SK-N-SH (cell line): ENCODE results near the gene ZNF217. TPM values are rescaled to one million over a fixed set of nuclear protein-coding genes. Genes with fewer than 3 reads are reported as not detected.

Source experiments
- CTCF ChIA-PET: fragments of 300-600, 350-600 bp; formaldehyde crosslinking; extraction: SDS; loops from one replicate; lab custom pipeline; 2021; lab: Yijun Ruan, JAX
- POLR2A ChIA-PET: fragments of 350-600 bp; sonication (Branson Sonifier 250); formaldehyde crosslinking; extraction: SDS; loops from one replicate; lab custom pipeline; 2020; ENCODE audit warnings: antibody characterized with exemption, inconsistent platforms; lab: Yijun Ruan, JAX
- DNase-seq: peaks from one replicate; pipeline ENCODE4 v3.0.0; 2012
- H2AFZ ChIP-seq: fragments of 200-600 bp; sonication (generic); 2 replicates; pipeline ENCODE4 v1.8.1; 2016; ENCODE audit warnings: antibody characterized with exemption, mild to moderate bottlenecking, low read depth
- H3F3A ChIP-seq: fragments of 200-600 bp; sonication (generic); replicated peaks from 2 replicates; pipeline ENCODE3; 2016; ENCODE audit warnings: antibody characterized with exemption, mild to moderate bottlenecking; ENCODE audit not compliant: insufficient read depth
- H3K27ac ChIP-seq, 2 experiments: fragments of 200-500 bp in 1 of 2; fragments of 200-600 bp in 1 of 2; sonication (Bioruptor generic) in 1 of 2; sonication (generic), shearing (Covaris generic) in 1 of 2; 2 replicates each; pipeline versions ENCODE4 v1.5.1 to v1.6.1; 2014 to 2016; ENCODE audit warnings: low read depth in 2 of 2, inconsistent platforms in 1 of 2, low read length in 1 of 2, mild to moderate bottlenecking in 1 of 2, mixed read lengths in 1 of 2
- H3K27me3 ChIP-seq: fragments of 200-600 bp; sonication (generic), shearing (Covaris generic); 2 replicates; pipeline ENCODE4 v1.6.1; 2016; ENCODE audit warnings: mixed run types; ENCODE audit not compliant: insufficient read depth
- H3K36me3 ChIP-seq, 2 experiments: fragments of 200-500 bp in 1 of 2; fragments of 200-600 bp in 1 of 2; sonication (Bioruptor generic) in 1 of 2; sonication (generic) in 1 of 2; replicated peaks in 1 of 2; 2 replicates each; pipeline versions ENCODE3 to v1.5.1; 2014 to 2016; ENCODE audit warnings: low read length in 1 of 2, mild to moderate bottlenecking in 1 of 2; ENCODE audit not compliant: insufficient read depth in 2 of 2, control insufficient read depth in 1 of 2
- H3K4me1 ChIP-seq, 2 experiments: fragments of 200-500 bp in 1 of 2; fragments of 200-600 bp in 1 of 2; sonication (Bioruptor generic) in 1 of 2; sonication (generic), shearing (Covaris generic) in 1 of 2; 2 replicates each; pipeline versions ENCODE4 v1.5.1 to v1.6.1; 2014 to 2016; ENCODE audit warnings: low read depth in 1 of 2, low read length in 1 of 2, mixed run types in 1 of 2; ENCODE audit not compliant: insufficient read depth in 2 of 2, control insufficient read depth in 1 of 2
- H3K4me2 ChIP-seq: fragments of 200-600 bp; sonication (generic), shearing (Covaris generic); 2 replicates; pipeline ENCODE4 v1.6.1; 2017; ENCODE audit warnings: mixed run types
- H3K4me3 ChIP-seq, 2 experiments: fragments of 200-500 bp in 1 of 2; fragments of 200-600 bp in 1 of 2; sonication (Bioruptor generic) in 1 of 2; sonication (generic), shearing (Covaris generic) in 1 of 2; 2 replicates each; pipeline versions ENCODE4 v1.5.1 to v1.8.1; 2014 to 2016; ENCODE audit warnings: low read depth in 2 of 2, inconsistent platforms in 1 of 2, low read length in 1 of 2, mild to moderate bottlenecking in 1 of 2, mixed read lengths in 1 of 2, moderate library complexity in 1 of 2
- H3K79me2 ChIP-seq: fragments of 200-600 bp; sonication (generic); 2 replicates; pipeline ENCODE4 v1.8.1; 2017; ENCODE audit warnings: mild to moderate bottlenecking; ENCODE audit not compliant: insufficient read depth
- H3K9ac ChIP-seq: fragments of 200-600 bp; sonication (generic); 2 replicates; pipeline ENCODE4 v1.6.1; 2017; ENCODE audit warnings: mixed run types
- H3K9me2 ChIP-seq: fragments of 200-600 bp; sonication (generic); 2 replicates; pipeline ENCODE4 v1.6.1; 2017; ENCODE audit warnings: mixed run types
- H3K9me3 ChIP-seq: fragments of 200-600 bp; sonication (generic); 2 replicates; pipeline ENCODE4 v1.6.1; 2017; ENCODE audit warnings: mixed run types, mild to moderate bottlenecking, moderate library complexity
- H4K20me1 ChIP-seq: fragments of 200-600 bp; sonication (generic); 2 replicates; pipeline ENCODE4 v1.6.1; 2017; ENCODE audit warnings: mild to moderate bottlenecking, mixed run types; ENCODE audit not compliant: insufficient read depth
- CHD2 ChIP-seq: fragments of 150-350 bp; IDR thresholded peaks from 2 replicates; pipeline ENCODE4 v1.6.1; 2018; ENCODE audit warnings: low read length; ENCODE audit not compliant: partially characterized antibody
- CTCF ChIP-seq: fragments of 200-600 bp; sonication (generic); IDR thresholded peaks from 2 replicates; pipeline ENCODE4 v1.6.1; 2017; ENCODE audit warnings: antibody characterized with exemption, mild to moderate bottlenecking, moderate library complexity
- ELF1 ChIP-seq: IDR thresholded peaks from 2 replicates; pipeline ENCODE4 v1.4.0; 2012
- EP300 ChIP-seq, 2 experiments: IDR thresholded peaks; 2 replicates each; pipeline versions ENCODE4 v1.4.0 to v1.6.1; 2012; ENCODE audit warnings: borderline replicate concordance in 1 of 2, low read depth in 1 of 2, low read length in 1 of 2
- EZH2phosphoT487 ChIP-seq: fragments of 200-600 bp; sonication (generic); IDR thresholded peaks from 2 replicates; pipeline ENCODE4 v1.6.1; 2017; ENCODE audit warnings: low read depth, mixed run types, mild to moderate bottlenecking, antibody characterized with exemption, moderate library complexity, borderline replicate concordance
- FOSL2 ChIP-seq: IDR thresholded peaks from 2 replicates; pipeline ENCODE4 v1.4.0; 2012; ENCODE audit warnings: low read depth, mild to moderate bottlenecking, moderate library complexity, borderline replicate concordance
- FOXJ3 ChIP-seq: sonication (generic); formaldehyde crosslinking; IDR thresholded peaks from 2 replicates; pipeline ENCODE4 v1.5.1; 2020; ENCODE audit warnings: mild to moderate bottlenecking, missing genetic modification reagents
- GABPA ChIP-seq: IDR thresholded peaks from 2 replicates; pipeline ENCODE4 v1.4.0; 2012; ENCODE audit warnings: low read depth, mild to moderate bottlenecking
- GATA2 ChIP-seq: sonication (generic); formaldehyde crosslinking; IDR thresholded peaks from 2 replicates; pipeline ENCODE4 v1.5.0; 2020; ENCODE audit warnings: mild to moderate bottlenecking, missing genetic modification reagents
- IRF3 ChIP-seq: fragments of 150-350 bp; IDR thresholded peaks from 2 replicates; pipeline ENCODE4 v1.6.1; 2016; ENCODE audit warnings: mild to moderate bottlenecking, low read depth, low read length
- MEF2A ChIP-seq: IDR thresholded peaks from 2 replicates; pipeline ENCODE4 v1.4.0; 2012; ENCODE audit warnings: low read depth, borderline replicate concordance
- NFIC ChIP-seq: IDR thresholded peaks from 2 replicates; pipeline ENCODE4 v1.4.0; 2012; ENCODE audit warnings: borderline replicate concordance
- PBX3 ChIP-seq: IDR thresholded peaks from 2 replicates; pipeline ENCODE4; 2012
- POLR2AphosphoS5 ChIP-seq: IDR thresholded peaks from 2 replicates; pipeline ENCODE4 v1.6.1; 2012; ENCODE audit warnings: low read depth, low read length
- RAD21 ChIP-seq: IDR thresholded peaks from 2 replicates; pipeline ENCODE4 v1.6.1; 2012; ENCODE audit warnings: mild to moderate bottlenecking, low read length
- RFX5 ChIP-seq: IDR thresholded peaks from 2 replicates; pipeline ENCODE4 v1.6.1; 2012; ENCODE audit warnings: mild to moderate bottlenecking, improper control_type of control experiment, low read length
- RXRA ChIP-seq: IDR thresholded peaks from 2 replicates; pipeline ENCODE4 v1.4.0; 2012; ENCODE audit warnings: low read depth, mild to moderate bottlenecking, borderline replicate concordance
- TAF1 ChIP-seq: IDR thresholded peaks from 2 replicates; pipeline ENCODE4 v1.6.1; 2012; ENCODE audit warnings: low read depth, mild to moderate bottlenecking, low read length, moderate library complexity, borderline replicate concordance
- TEAD4 ChIP-seq: IDR thresholded peaks from 2 replicates; pipeline ENCODE4 v1.4.0; 2012; ENCODE audit warnings: mild to moderate bottlenecking, borderline replicate concordance; ENCODE audit not compliant: insufficient read depth
- USF1 ChIP-seq: IDR thresholded peaks from 2 replicates; pipeline ENCODE4 v1.4.0; 2012; ENCODE audit warnings: low read depth, borderline replicate concordance
- USF2 ChIP-seq: fragments of 150-350 bp; IDR thresholded peaks from 2 replicates; pipeline ENCODE4 v1.6.1; 2017; ENCODE audit warnings: antibody characterized with exemption, low read length, low read depth, borderline replicate concordance
- ZBTB33 ChIP-seq: IDR thresholded peaks from 2 replicates; pipeline ENCODE4 v1.4.0; 2012; ENCODE audit warnings: low read depth, borderline replicate concordance
- WGBS: methylation state at CpG from one replicate; pipeline ENCODE4 v1.1.6; 2017; ENCODE audit warnings: low lambda C conversion rate; 5-methylcytosine and 5-hydroxymethylcytosine counted together
- polyA plus RNA-seq, 3 experiments: library from polyadenylated mRNA; depleted of rRNA; stranded (reverse); fragments of >200 nt; gene quantifications; 2 replicates each; pipeline ENCODE4 v1.2.3, GENCODE V29; 2012

The ZNF217 gene
- polyA plus RNA-seq, 1 of the 3 experiments (the other 2 are of a cell fraction) = 6.9 TPM

- H4K20me1 ChIP-seq = no peaks in the 10 kb centered on the region
- H3K9me3 ChIP-seq = no peaks in the 10 kb centered on the region
- ChIA-PET POLR2A (no interaction called here), CTCF (interaction anchor here (1.7 to 2.2 kb wide), 3 partner anchors 10 to 32 kb away, joined by 3 to 6 read pairs (median 6); partner anchors contain the start of gene ZNF217)
- H3K27ac ChIP-seq = peak overlapping the region; percentile 35 to 97
- no peaks in the 10 kb centered on the region for H3K27me3 ChIP-seq
- H3K36me3 ChIP-seq = no peaks in the 10 kb centered on the region
- H2AFZ ChIP-seq = peak overlapping the region; percentile 80
- WGBS = 5% methylated on average over 8 of the region's 8 CpGs
- peak overlapping the region; percentile 58 for H3K4me2 ChIP-seq
- H3K9ac ChIP-seq = peak overlapping the region; percentile 69
- no peaks in the 10 kb centered on the region for H3K9me2 ChIP-seq
- no peak overlapping the region for H3K4me3 ChIP-seq
- no peaks in the 10 kb centered on the region for H3K79me2 ChIP-seq
- peaks cover 26% of the 10 kb centered on the region for H3F3A ChIP-seq
- peaks cover 7 to 26% of the 10 kb centered on the region in 2 experiments for H3K4me1 ChIP-seq
- peak; percentile 42 for DNase-seq
- TF ChIP-seq RFX5 (no peak), POLR2AphosphoS5 (peak; percentile 68; the same call in 1 of the 2 replicates), CTCF (no peak), IRF3 (no peak), TAF1 (no peak), FOXJ3 (0 out of 2 replicates have a peak, but pooled peaks have one; percentile 39), USF1 (no peak), GABPA (no peak; the same call in 1 of the 2 replicates), FOSL2 (peak; percentile 89), EP300 (IDR thresholded peaks at IDR 0.05; ENCODE audit: borderline replicate concordance in 1 of 2, low read depth in 1 of 2, low read length in 1 of 2) (peak; percentile 63 to 75), RAD21 (peak; percentile 17; the same call in 1 of the 2 replicates), MEF2A (peak; percentile 86), EZH2phosphoT487 (no peak), RXRA (peak; percentile 39; the same call in 1 of the 2 replicates), CHD2 (no peak), ZBTB33 (no peak), USF2 (no peak), NFIC (peak; percentile 62; the same call in 1 of the 2 replicates), PBX3 (peak; percentile 68), ELF1 (no peak), TEAD4 (peak; percentile 81), GATA2 (peak; percentile 78)
Observed at GRCh38 chr20:53611449-53611894, 17.8 kb upstream of the ZNF217 start.
